Mammary microvascular endothelial cell (primary cell): ENCODE measurements around the gene SCRN2. TPM values are rescaled to one million over a fixed set of nuclear protein-coding genes. Genes with fewer than 3 reads are reported as not detected.

Source experiments
- total RNA-seq: library from RNA; depleted of rRNA; stranded (reverse); fragments of >200 nt; gene quantifications from 2 replicates; pipeline ENCODE4 v1.2.3, GENCODE V29; 2015

The SCRN2 gene
- total RNA-seq = 16.9 and 25.1 TPM in 2 replicates

DNA sequence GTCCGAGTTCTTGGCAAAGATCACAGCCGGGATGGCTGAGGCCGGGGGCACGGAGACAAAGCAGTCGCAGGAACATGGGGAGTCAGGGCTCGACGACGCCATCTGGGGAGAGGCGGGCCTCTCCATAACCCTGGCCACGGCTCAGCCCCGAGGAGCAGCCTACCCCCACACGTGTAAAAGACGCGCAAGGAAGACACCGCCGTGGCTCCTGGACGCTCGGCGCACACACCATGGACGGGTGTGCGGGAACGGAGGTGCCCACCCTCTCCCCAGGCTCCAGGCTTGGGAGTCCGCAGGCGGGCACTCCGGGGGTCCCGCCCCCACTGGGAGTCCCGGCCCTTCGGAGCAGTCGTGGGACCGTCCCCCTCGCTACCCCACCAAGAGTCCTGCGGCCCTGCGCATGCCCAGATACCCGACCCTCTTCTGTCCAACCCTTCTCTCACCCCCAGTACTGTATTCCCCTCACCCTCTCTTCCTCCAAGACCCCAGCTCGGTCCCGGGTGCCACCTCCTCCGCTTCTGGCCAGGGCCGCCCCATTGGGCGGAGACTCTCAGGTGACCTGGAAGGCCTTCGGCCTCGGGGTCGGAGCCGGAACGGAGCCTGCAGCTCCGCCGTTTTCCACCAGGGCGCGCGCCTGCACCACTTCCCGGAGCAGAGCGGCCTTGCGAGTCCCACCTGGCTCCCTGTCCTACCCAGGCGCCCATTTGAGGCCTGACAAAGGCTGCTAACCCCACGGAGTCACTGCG lies at the start of gene SCRN2:
SCRN2 (minus strand) TSS at position 532 of the 746 bp plus-strand sequence; CDS start at position 102, 430 bp downstream.

GRCh38 chr17:47850692-47851573 lies 9.9 kb upstream of the SCRN2 start, which contains the start of gene SP6:
SP6 (minus strand) TSS chr17:47851163; CDS start chr17:47848429, 2,734 bp downstream.

GRCh38 chr17:47831003-47831933 lies 9.8 kb downstream of the SCRN2 start, which contains the start of the genes LRRC46 and MRPL10:
LRRC46 (plus strand) TSS chr17:47831670; CDS start chr17:47831990, 320 bp downstream.
MRPL10 (minus strand) TSS chr17:47831541; CDS start chr17:47831511, 30 bp downstream.

GRCh38 chr17:47821424-47822391 lies 19.4 kb downstream of the SCRN2 start, which contains the start of gene OSBPL7:
OSBPL7 (minus strand) TSS chr17:47821794; CDS start chr17:47820278, 1,516 bp downstream.

Other genes with a start within 250 kb of the SCRN2 start
- 382 and 396 TPM in 2 replicates for gene KPNB1, start 191.4 kb downstream of the SCRN2 start, total RNA-seq
- gene TBKBP1, start 147.1 kb downstream of the SCRN2 start, total RNA-seq = 10.1 and 14.8 TPM in 2 replicates
- not detected in 2 replicates for gene TBX21, start 108.0 kb downstream of the SCRN2 start, total RNA-seq
- 8.8 and 11.9 TPM in 2 replicates for gene OSBPL7, start 19.5 kb downstream of the SCRN2 start, total RNA-seq
- 46.8 and 49.3 TPM in 2 replicates for gene MRPL10, start 9.7 kb downstream of the SCRN2 start, total RNA-seq
- 0.10 TPM in 1 of 2 replicates, not detected in the other for gene LRRC46, start 9.6 kb downstream of the SCRN2 start, total RNA-seq
- gene SP6, start 9.9 kb upstream of the SCRN2 start, total RNA-seq = 3.1 and 5.1 TPM in 2 replicates
- 2.9 and 5.1 TPM in 2 replicates for gene SP2, start 55.0 kb upstream of the SCRN2 start, total RNA-seq
- gene PNPO, start 100.3 kb upstream of the SCRN2 start, total RNA-seq = 34.5 and 39.0 TPM in 2 replicates
- gene PRR15L, start 116.6 kb upstream of the SCRN2 start, total RNA-seq = not detected in 2 replicates
- gene CDK5RAP3, start 129.8 kb upstream of the SCRN2 start, total RNA-seq = 60.9 and 61.5 TPM in 2 replicates
- gene COPZ2, start 196.5 kb upstream of the SCRN2 start, total RNA-seq = 15.3 and 15.9 TPM in 2 replicates
- gene NFE2L1, start 207.1 kb upstream of the SCRN2 start, total RNA-seq = 100 and 105 TPM in 2 replicates